Natural killer cell (primary cell): ENCODE measurements around the gene AHRR. TPM values are rescaled to one million over a fixed set of nuclear protein-coding genes. Genes with fewer than 3 reads are reported as not detected.

Experiments used
- ATAC-seq, 3 donors: fragments of 150-1000 bp in 2 of 3; fragments of 200-7000 bp in 1 of 3; cut with Tn5 transposase; 1 replicate in 1 of 3; 2 replicates in 2 of 3; pipeline ENCODE4 v1.10.0; 2021; ENCODE audit warnings: mild to moderate bottlenecking in 2 of 3, moderate library complexity in 2 of 3
- DNase-seq, 2 donors: peaks; one replicate each; pipeline versions ENCODE4 v3.0.0 to v3.0.0-alpha.2; 2013 to 2021; ENCODE audit warnings: mixed read lengths in 1 of 2
- H3K27ac ChIP-seq: one replicate; pipeline ENCODE4 v1.5.1; 2013; ENCODE audit warnings: mild to moderate bottlenecking, low read length
- H3K27me3 ChIP-seq: one replicate; pipeline ENCODE4 v1.6.1; 2013; ENCODE audit warnings: low read length; ENCODE audit not compliant: control insufficient read depth, insufficient read depth
- H3K36me3 ChIP-seq: one replicate; pipeline ENCODE4 v1.6.1; 2013; ENCODE audit warnings: low read length; ENCODE audit not compliant: control insufficient read depth, insufficient read depth
- H3K4me1 ChIP-seq: one replicate; pipeline ENCODE4 v1.6.1; 2013; ENCODE audit warnings: low read length; ENCODE audit not compliant: control insufficient read depth, insufficient read depth
- H3K4me3 ChIP-seq: one replicate; pipeline ENCODE4 v1.5.1; 2013; ENCODE audit warnings: low read length
- H3K9me3 ChIP-seq: one replicate; pipeline ENCODE4 v1.6.1; 2013; ENCODE audit warnings: low read length; ENCODE audit not compliant: control insufficient read depth, insufficient read depth
- H3K27ac Mint-ChIP-seq, 2 donors: one replicate each; pipeline ENCODE4 v1.8.0; 2022; ENCODE audit warnings: mild to moderate bottlenecking in 2 of 2, mixed read lengths in 2 of 2, moderate library complexity in 1 of 2
- H3K27me3 Mint-ChIP-seq, 2 donors: one replicate each; pipeline ENCODE4 v1.8.0; 2022; ENCODE audit warnings: low read depth in 2 of 2, mixed read lengths in 2 of 2
- H3K36me3 Mint-ChIP-seq: one replicate; pipeline ENCODE4 v1.8.0; 2022; ENCODE audit warnings: mixed read lengths
- H3K4me1 Mint-ChIP-seq, 2 donors: one replicate each; pipeline ENCODE4 v1.8.0; 2022; ENCODE audit warnings: mixed read lengths in 2 of 2
- H3K4me3 Mint-ChIP-seq: one replicate; pipeline ENCODE4 v1.8.0; 2022; ENCODE audit warnings: mild to moderate bottlenecking, moderate library complexity, mixed read lengths
- H3K9me3 Mint-ChIP-seq, 2 donors: one replicate each; pipeline ENCODE4 v1.8.0; 2022; ENCODE audit warnings: mixed read lengths in 2 of 2
- CTCF ChIP-seq: fragments of 200-600 bp; IDR thresholded peaks from one replicate; pipeline ENCODE4 v1.8.0; 2022; ENCODE audit warnings: antibody characterized with exemption
- WGBS: methylation state at CpG from one replicate; pipeline ENCODE4 v1.1.7; 2013; ENCODE audit warnings: missing lambda C conversion rate; ENCODE audit not compliant: insufficient coverage; 5-methylcytosine and 5-hydroxymethylcytosine counted together
- intact Hi-C: fragments of 100-400 bp; cut with micrococcal nuclease; formaldehyde crosslinking; loops from one replicate; pipeline ENCODE4 v1.14.2; 2022
- total RNA-seq, 4 donors: library from RNA; stranded (reverse); fragments of 120-200 nt in 1 of 4; gene quantifications; one replicate each; pipeline versions ENCODE4 v1.2.3 to v1.2.4, GENCODE V29; 2013 to 2022

AHRR gene
- total RNA-seq, 3 donors from 2014 or later (not counting 1 experiment from before 2014, with no cell fraction given) = 0.88 to 1.4 (median 1.2) TPM

GRCh38 chr5:476814-477175 lies 155.3 kb downstream of the AHRR start:
- TF ChIP-seq CTCF = no peak
- Histone ChIP-seq H3K9me3 (no peaks in the 10 kb centered on the region), H3K27ac (no peak overlapping the region), H3K27me3 (peaks cover 17% of the 10 kb centered on the region), H3K4me1 (peaks cover 22% of the 10 kb centered on the region), H3K4me3 (no peak overlapping the region), H3K36me3 (no peaks in the 10 kb centered on the region)
- H3K27ac Mint-ChIP-seq = no peak overlapping the region
- H3K4me1 Mint-ChIP-seq = peaks cover 5 to 14% of the 10 kb centered on the region in 2 donors
- H3K4me3 Mint-ChIP-seq = no peak overlapping the region
- no peak for DNase-seq
- H3K9me3 Mint-ChIP-seq = no peaks in the 10 kb centered on the region
- 82% methylated on average over 9 of the region's 9 CpGs for WGBS
- H3K36me3 Mint-ChIP-seq = no peaks in the 10 kb centered on the region
- no peak for ATAC-seq
- peaks cover 0 to 15% of the 10 kb centered on the region in 2 donors for H3K27me3 Mint-ChIP-seq
- intact Hi-C loops = no loop called here

DNA sequence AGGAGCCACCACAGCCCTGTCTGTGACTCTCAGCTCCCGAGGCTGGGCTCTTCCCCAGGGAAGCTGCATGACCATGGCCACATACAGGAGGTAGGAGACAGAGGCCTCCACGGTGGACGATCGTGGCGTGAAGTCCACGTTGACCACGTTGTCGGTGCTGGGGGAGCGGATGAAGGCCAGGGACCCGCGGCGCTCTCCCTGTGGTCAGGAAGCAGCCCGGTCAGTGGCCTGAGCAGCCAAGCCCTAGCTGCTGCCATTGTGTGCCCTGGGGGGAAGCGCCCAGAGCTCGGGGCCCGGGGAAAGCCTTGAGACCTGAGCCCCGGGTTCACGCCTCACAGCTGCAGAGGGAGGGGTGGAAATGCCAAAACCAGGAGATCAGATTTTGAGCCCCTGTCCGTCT lies 155.7 kb downstream of the AHRR start:
- no peak for TF ChIP-seq CTCF
- H3K36me3 ChIP-seq = no peaks in the 10 kb centered on the region
- H3K9me3 Mint-ChIP-seq = no peaks in the 10 kb centered on the region
- peaks cover 17% of the 10 kb centered on the region for H3K27me3 ChIP-seq
- ATAC-seq = no peak
- no peak for DNase-seq
- H3K4me1 Mint-ChIP-seq = peaks cover 5 to 11% of the 10 kb centered on the region in 2 donors
- peaks cover 0 to 15% of the 10 kb centered on the region in 2 donors for H3K27me3 Mint-ChIP-seq
- H3K9me3 ChIP-seq = no peaks in the 10 kb centered on the region
- H3K27ac Mint-ChIP-seq = no peak overlapping the region
- H3K4me1 ChIP-seq = peaks cover 17% of the 10 kb centered on the region
- H3K4me3 Mint-ChIP-seq = peak overlapping the region; percentile 13
- intact Hi-C loops = no loop called here
- no peak overlapping the region for H3K4me3 ChIP-seq
- WGBS = 79% methylated on average over 19 of the region's 19 CpGs
- H3K36me3 Mint-ChIP-seq = no peaks in the 10 kb centered on the region
- H3K27ac ChIP-seq = no peak overlapping the region

GRCh38 chr5:477871-478270 lies 156.4 kb downstream of the AHRR start:
- Histone ChIP-seq H3K27ac (no peak overlapping the region), H3K4me1 (peaks cover 15% of the 10 kb centered on the region), H3K27me3 (peaks cover 17% of the 10 kb centered on the region), H3K9me3 (no peaks in the 10 kb centered on the region), H3K36me3 (no peaks in the 10 kb centered on the region), H3K4me3 (no peak overlapping the region)
- intact Hi-C loops = no loop called here
- peaks cover 0 to 15% of the 10 kb centered on the region in 2 donors for H3K27me3 Mint-ChIP-seq
- no peak for ATAC-seq
- no peaks in the 10 kb centered on the region for H3K36me3 Mint-ChIP-seq
- H3K4me1 Mint-ChIP-seq = peaks cover 5 to 11% of the 10 kb centered on the region in 2 donors
- no peaks in the 10 kb centered on the region for H3K9me3 Mint-ChIP-seq
- WGBS = 87% methylated on average over 13 of the region's 13 CpGs
- TF ChIP-seq CTCF = no peak
- no peak for DNase-seq
- no peak overlapping the region for H3K27ac Mint-ChIP-seq
- H3K4me3 Mint-ChIP-seq = no peak overlapping the region

DNA sequence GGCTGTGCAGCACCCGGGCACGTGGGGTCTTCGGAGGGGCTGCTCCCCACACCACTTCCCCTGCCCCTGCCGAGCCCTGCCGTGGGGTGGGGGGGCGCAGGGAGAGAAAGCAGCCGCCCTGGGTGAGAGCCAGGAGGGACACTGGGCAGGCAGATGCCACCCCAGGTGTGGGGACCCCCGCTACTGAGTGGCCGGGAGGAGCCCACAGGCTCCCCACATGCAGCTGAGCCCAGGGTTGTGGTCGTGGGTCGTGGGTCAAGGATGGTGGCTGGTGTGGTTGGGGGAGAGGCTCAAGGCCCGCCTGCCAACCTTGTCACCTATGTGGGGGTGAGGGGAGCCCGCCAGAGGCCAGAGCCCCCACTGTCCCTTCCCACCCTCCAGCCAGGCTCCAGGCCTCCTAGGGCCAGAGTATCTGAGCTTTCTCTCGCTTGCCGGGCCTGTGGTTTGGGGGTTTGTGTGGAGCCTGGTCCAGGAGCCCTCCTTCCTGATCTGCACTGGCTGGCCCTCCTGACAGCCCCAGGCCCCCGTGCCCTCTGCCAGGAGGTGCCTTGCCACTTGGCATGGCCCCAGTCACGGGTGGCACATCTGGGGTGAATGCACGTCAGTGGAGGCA lies 157.0 kb downstream of the AHRR start:
- intact Hi-C loops = no loop called here

More for the DNA sequence above, 157.0 kb downstream of the AHRR start:
- Mint-ChIP-seq H3K4me1 (peaks cover 5 to 11% of the 10 kb centered on the region in 2 donors), H3K27ac (no peak overlapping the region), H3K9me3 (no peaks in the 10 kb centered on the region), H3K4me3 (no peak overlapping the region), H3K36me3 (no peaks in the 10 kb centered on the region), H3K27me3 (peaks cover 0 to 15% of the 10 kb centered on the region in 2 donors)
- Histone ChIP-seq H3K27ac (no peak overlapping the region), H3K4me3 (no peak overlapping the region), H3K36me3 (no peaks in the 10 kb centered on the region), H3K27me3 (peaks cover 17% of the 10 kb centered on the region), H3K4me1 (peaks cover 16% of the 10 kb centered on the region), H3K9me3 (no peaks in the 10 kb centered on the region)
- WGBS = 29% methylated on average over 16 of the region's 18 CpGs
- no peak for ATAC-seq
- TF ChIP-seq CTCF = no peak
- no peak for DNase-seq
